ENCODE results near the gene ANKRD17. TPM values are rescaled to one million over a fixed set of nuclear protein-coding genes. Genes with fewer than 3 reads are reported as not detected.

The ANKRD17 gene
- total RNA-seq, 4 donors from 2014 or later: 25.0 to 75.6 (median 56.7) TPM

GRCh38 chr4:73252001-73252400 is 6.6 kb downstream of the ANKRD17 start:
- H3K27me3 ChIP-seq: no peaks in the 10 kb centered on the region
- H3K4me3 ChIP-seq: no peak overlapping the region
- H3K4me1 ChIP-seq: no peaks in the 10 kb centered on the region
- no peaks in the 10 kb centered on the region for H3K36me3 ChIP-seq
- intact Hi-C loops (cut with DNase I; ENCODE audit: low total_unique reads): no loop called here
- no peak for DNase-seq
- H3K9me3 ChIP-seq: no peaks in the 10 kb centered on the region
- TF ChIP-seq CTCF (IDR thresholded peaks at IDR 0.05): no peak
- no peak for TF ChIP-seq POLR2A (IDR thresholded peaks at IDR 0.05)
- no peak overlapping the region for H3K27ac ChIP-seq

- Histone ChIP-seq H3K4me1 (no peaks in the 10 kb centered on the region), H3K9me3 (no peaks in the 10 kb centered on the region), H3K27ac (no peak overlapping the region), H3K27me3 (no peaks in the 10 kb centered on the region), H3K4me3 (no peak overlapping the region), H3K36me3 (no peaks in the 10 kb centered on the region)
- intact Hi-C loops (cut with DNase I; ENCODE audit: low total_unique reads): no loop called here
- TF ChIP-seq POLR2A (IDR thresholded peaks at IDR 0.05): no peak
- TF ChIP-seq CTCF (IDR thresholded peaks at IDR 0.05): no peak
- DNase-seq: no peak
Measured at GRCh38 chr4:73251384-73251783, 7.2 kb downstream of the ANKRD17 start.

- Histone ChIP-seq H3K27ac (no peak overlapping the region), H3K36me3 (no peaks in the 10 kb centered on the region), H3K4me1 (no peaks in the 10 kb centered on the region), H3K4me3 (no peak overlapping the region), H3K9me3 (no peaks in the 10 kb centered on the region), H3K27me3 (no peaks in the 10 kb centered on the region)
- TF ChIP-seq CTCF (IDR thresholded peaks at IDR 0.05) (no peak), POLR2A (IDR thresholded peaks at IDR 0.05) (no peak)
- DNase-seq: no peak
- intact Hi-C loops (cut with DNase I; ENCODE audit: low total_unique reads): no loop called here
Measured at GRCh38 chr4:73250642-73251041, 8.0 kb downstream of the ANKRD17 start.

- Histone ChIP-seq H3K4me1 (peaks cover 0 to 8% of the 10 kb centered on the region in 2 donors), H3K27ac (no peak overlapping the region), H3K4me3 (no peak overlapping the region), H3K36me3 (no peaks in the 10 kb centered on the region), H3K9me3 (no peaks in the 10 kb centered on the region), H3K27me3 (no peaks in the 10 kb centered on the region)
- DNase-seq: no peak
- intact Hi-C loops (cut with DNase I; ENCODE audit: low total_unique reads): no loop called here
- TF ChIP-seq CTCF (IDR thresholded peaks at IDR 0.05) (no peak), POLR2A (IDR thresholded peaks at IDR 0.05) (no peak)
Measured at GRCh38 chr4:73248821-73249220, 9.8 kb downstream of the ANKRD17 start.

GRCh38 chr4:73248416-73248815 is 10.2 kb downstream of the ANKRD17 start:
- intact Hi-C loops (cut with DNase I; ENCODE audit: low total_unique reads): no loop called here
- TF ChIP-seq CTCF (IDR thresholded peaks at IDR 0.05) (no peak), POLR2A (IDR thresholded peaks at IDR 0.05) (no peak)
- H3K4me1 ChIP-seq: peaks cover 0 to 8% of the 10 kb centered on the region in 2 donors

More at GRCh38 chr4:73248416-73248815, 10.2 kb downstream of the ANKRD17 start:
- no peak overlapping the region for H3K4me3 ChIP-seq
- no peaks in the 10 kb centered on the region for H3K36me3 ChIP-seq
- H3K27ac ChIP-seq: no peak overlapping the region
- no peak for DNase-seq
- no peaks in the 10 kb centered on the region for H3K9me3 ChIP-seq
- no peaks in the 10 kb centered on the region for H3K27me3 ChIP-seq

Measured in uterus (tissue), 4 donors.